Measurements from ENCODE around the gene IRX1.

The IRX1 gene

DNA sequence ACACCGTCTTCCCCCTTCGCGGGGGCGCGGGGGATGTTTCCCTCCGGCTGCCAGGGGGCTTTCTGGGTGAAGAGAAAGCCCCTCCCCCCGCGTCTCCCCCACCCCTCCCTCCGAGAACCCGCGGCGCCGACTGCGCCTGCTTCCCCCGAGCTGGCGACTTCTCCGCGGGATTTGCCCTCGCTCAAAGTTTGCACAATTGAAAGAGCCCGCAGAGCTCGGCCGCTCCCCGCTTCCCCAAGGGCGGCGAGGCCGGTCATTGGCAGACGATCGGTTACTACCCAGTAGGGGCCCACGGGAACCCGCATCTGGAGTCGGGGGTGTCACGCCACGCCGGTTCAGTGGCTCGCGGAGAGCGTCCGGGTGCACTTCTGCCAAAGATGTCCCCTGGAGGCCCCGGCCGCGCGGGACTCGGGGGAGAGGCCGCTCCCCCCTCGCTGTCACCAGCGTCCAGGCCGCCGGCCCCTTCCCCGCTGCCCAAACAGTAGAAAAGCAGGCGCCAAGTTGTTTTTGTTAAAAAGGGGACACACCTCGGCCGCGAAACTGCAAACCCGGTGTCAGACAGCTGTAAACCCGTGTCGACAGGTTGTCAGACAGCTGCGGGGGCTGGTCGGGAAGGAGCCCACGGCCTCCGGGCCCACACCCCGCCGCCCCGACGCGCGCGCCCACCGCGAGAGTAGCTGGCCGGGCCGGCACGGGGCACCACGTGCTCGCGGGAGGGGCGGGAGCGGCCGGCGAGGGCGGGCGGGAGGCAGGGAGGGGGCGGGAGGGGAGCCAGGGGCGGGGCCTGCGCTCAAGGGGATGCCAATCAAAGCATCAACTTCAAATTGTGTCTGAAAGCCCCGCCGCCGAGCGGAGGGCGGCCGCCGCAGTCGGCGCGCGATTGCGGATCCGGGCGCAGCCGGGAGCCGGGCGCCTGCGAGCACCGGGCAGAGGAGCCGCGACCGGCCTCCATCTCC lies at the start of gene IRX1:
Gene IRX1, plus strand, starts transcription at position 827 of the 956 bp plus-strand sequence. CDS start 274 bp downstream, outside the sequence.
- no peak for DNase-seq

DNA sequence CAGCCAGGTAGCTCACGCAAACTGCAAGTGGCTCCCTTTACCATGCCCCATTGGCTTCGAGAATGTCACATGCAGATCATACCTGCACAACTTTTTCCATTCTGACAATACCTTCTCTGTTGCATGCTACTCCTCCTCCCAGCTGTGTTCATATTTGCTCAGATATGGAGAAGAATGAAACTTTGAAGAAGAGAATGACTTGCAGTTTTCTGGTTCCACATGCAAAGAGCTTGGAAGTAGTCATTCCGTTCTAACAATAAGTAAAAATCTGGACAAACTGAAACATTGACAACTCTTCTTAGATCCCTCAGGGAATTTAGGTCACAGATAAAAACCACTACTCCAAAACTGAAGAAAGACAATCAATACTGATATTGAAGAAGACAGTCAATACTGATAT lies 49.6 kb upstream of the IRX1 start:
- no peak for DNase-seq

DNA sequence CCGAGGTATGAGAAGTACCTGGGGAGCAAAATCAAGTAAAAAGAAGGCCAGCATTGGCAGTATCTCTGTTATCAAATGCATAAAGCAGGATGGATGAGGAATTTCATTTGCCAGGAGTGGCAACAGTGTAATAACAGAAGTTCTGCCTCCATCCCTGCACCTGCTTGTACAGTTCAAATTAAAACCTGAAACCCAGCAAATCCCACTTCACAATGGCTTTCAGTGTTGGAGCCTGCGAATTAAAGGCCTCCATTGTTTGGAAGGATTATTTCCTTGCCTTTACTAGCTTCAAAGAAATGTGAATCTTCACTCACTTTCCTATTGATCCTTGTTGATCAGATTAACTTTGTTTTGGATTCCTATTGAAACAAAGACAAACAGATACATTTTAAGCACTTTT lies 31.5 kb upstream of the IRX1 start:
- no peak for DNase-seq

DNA sequence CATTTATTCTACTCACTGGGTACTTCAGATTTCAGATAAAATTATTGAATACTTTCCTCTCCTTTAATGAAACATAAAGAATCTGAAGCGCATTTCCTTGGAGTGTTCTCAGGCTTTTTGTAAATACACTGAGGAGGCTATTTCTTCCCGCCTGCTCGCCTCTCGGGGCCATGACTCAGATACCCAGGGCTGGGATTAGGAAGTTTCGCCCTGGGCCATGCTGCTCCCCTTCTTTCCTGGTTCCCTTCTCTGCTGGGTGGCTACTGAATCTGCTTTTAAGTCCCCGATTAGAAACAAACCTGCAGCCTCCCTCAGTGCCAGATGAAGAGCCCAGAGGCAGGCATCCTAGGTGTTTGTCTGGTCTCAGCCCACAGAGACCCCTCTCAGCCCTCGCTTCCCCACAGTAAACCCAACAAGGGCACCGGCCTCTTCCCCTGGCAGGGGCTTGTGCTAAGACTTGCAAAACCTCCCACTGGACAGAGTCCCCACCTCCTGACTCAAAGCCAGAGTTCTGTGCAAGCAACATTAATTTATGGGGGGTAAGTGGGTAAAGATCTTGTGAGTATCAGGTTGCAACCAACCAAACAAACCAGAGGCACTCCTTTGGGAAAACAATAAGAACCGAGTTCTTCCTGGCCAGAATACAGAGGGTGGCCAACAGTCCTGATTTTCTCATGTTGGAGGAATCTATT lies 30.7 kb upstream of the IRX1 start:
- DNase-seq: no peak

DNA sequence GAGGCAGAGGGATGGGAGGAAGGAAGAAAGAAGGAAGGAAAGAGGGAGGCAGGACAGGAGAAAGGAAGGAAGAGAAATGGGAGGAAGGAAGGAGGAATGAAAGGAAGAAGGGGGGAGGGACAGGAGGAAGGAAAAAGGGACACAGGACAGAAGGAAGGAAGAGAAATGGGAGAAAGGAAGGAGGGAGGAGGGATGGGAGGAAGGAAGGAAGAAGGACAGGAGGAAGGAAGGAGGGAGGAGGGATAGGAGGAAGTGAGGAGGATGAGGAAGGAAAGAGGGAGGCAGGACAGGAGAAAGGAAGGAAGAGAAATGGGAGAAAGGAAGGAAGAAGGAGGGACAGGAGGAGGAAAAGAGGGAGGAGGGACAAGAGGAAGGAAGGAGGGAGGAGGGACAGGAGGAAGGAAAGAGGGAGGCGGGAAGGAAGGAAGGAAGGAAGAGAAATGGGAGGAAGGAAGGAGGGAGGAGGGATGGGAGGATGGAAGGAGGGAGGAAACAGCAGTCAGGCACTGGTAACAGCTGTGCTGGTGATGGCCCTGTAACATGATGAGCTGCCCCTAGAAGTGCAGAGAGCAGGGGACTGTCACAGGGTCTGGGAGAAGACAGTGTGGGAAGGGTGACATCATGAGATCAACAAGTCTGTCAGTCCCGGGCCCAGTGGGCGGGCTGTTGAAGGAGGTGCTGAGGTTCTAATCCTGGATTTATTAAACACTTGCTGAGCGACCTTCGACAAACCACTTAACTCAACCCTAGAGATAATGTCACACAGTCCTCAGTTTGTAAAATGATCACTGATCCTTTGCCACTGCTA lies 10.7 kb upstream of the IRX1 start:
- no peak for DNase-seq

DNA sequence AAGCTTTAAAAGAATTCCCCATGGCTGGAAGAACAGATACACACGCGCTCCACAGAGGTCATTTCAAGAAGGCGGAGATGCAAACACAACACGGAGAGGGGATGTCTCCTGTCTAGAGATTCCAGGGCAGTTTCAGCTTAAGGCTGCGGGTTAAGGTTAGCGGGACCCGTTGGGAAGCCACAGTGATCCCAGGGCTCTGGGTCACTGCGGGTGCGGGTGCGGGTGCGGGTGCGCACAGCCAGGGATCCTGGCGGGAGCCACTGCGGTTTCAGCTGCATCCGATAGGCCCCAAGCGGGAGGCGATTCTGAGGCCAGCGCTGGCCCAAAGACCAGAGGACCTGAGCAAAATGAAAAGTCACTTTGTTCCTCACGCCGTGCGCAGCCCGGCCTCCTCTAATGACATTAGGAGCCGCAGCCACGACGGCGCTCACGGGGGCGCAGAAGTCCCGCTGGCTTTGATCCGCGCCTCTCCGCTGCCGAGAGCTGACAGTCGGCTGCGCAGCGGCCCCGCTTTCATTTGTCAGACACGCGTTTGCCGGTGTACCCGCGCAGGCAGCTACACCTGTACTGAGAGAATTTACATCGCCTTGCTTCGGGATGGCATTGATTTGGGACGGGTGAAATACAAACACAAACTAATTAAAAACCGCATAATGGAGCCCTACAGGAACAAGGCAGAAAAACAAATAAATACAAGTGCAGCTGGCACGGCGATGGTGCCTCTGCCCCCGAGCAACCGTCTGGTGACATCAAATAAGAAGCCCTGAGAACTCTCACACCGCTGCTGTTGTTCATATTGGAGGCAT lies 5.3 kb upstream of the IRX1 start:
- DNase-seq: no peak

DNA sequence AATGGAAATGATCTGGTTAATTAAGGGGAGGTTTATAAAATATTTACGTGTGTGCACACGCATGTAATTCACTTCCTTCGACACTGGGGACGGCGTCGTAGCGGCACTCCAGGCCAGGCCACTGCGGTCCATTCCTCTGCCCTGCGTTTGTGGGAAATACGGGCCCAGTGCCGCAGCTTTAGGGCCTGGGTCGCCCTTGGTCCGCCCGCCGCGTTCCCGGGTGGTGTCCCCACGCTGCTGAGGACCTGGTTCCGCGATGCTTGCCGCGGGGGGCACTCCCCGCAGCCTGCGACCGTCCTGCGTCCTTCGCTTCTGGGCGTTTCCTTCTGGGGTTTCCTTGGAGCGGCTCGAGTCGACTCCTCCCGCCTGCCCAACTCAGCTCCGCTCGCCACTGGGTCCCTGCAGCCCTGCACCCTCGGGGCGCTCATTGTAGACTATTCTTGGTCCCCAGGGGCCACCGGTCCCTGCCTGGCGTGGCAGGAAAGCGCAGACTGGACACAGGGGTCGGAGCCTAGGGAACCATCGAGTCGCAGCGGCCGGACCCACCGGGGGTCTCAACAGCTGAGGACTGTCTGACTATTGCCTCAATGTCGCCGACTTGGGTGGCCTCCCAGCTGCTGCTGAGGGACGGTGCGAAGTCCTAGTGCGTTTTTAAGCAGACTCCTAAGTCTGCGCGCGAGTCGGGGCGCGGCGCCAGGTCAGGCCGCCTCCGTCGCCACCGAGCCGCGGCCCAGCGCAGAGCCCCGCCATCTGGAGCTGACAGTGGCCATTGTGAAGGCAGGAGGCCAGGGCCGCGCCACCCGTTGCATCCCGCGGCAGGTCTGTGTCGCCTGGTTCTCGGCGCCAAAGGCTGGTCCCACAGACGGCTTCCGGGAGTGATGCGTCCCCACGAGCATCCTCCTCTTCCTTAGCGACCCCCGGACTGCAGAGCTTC lies 4.4 kb upstream of the IRX1 start:
- no peak for DNase-seq

DNA sequence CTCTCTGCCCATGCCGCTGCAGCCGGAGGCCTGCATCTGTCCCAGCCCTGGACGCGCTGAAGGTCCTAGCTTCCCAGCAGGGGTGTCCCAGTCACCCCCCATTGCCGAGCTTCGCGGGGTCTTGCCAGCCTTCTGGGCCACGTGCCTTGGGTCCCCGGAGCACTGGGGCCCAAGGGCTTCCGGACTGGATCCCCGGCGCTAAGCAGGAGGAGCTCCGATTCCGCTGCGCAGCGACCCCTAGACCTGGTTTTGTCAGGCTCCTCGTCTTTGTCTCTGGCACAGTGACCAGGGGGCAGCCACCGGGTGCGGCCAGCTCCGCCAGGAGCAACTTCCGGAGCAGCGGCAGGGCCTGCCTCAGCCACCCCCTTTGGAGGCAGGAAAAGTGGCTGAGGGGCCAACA lies 3.3 kb upstream of the IRX1 start:
- no peak for DNase-seq

DNA sequence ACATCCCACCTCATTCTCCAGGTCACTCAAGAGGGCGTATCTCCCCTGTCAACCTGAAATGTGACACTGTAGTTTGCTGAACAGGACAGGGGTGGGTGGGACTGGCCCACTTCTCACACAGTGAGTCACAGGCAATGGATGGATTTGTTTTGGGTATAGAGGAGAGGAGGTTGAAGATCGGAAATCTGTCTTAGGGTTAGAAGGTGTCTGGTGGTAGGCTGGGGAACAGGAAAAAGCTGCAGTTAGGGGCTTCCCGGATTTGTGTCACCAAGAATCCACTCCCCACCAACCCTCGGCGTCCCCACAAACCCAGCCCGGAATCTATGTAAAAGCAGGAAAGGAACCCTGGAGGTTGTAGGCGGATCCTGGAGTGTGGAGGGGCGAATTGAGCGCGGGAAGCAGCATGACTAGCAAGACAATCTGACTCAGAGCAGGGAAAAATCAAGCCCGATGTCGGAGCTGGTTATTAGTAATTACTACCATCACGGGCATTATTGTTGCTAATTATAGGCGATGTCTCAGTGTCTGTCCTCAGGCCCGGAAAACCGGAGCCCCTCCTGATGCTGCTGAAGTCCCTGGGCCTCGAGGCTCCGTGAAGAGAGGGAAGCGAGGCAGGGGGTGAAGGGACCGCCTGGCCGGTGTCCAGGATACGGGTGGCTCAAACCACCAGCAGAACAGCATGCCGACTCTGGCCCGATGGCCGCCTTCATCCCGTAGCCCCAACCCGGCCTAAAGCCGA lies 1.7 kb upstream of the IRX1 start:
- DNase-seq: no peak

DNA sequence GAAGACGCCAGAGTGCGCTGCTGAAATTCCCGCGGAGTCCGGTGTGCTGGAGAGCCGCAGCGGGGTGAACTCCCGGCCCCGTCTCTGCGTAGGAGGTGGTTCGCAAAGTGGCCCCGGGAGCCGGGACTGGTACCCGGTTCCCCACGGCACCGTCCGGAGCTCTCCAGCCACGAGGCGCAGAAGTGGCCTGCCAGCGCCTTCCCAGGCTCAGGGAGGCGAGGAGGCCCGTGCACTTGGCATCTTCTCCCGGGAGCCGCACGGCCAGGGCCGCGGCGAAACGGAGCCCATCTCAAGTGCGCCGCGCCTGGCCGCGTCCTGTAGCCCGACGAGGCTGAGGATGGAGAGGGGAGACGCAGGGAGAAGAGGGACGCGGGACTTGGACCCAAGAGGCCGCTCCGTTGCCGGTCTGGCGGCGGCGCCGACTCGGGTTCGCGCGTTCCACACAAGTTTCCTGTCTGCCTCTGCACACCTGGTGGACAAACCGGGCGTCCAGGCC lies 1.1 kb upstream of the IRX1 start:
- DNase-seq: no peak

DNA sequence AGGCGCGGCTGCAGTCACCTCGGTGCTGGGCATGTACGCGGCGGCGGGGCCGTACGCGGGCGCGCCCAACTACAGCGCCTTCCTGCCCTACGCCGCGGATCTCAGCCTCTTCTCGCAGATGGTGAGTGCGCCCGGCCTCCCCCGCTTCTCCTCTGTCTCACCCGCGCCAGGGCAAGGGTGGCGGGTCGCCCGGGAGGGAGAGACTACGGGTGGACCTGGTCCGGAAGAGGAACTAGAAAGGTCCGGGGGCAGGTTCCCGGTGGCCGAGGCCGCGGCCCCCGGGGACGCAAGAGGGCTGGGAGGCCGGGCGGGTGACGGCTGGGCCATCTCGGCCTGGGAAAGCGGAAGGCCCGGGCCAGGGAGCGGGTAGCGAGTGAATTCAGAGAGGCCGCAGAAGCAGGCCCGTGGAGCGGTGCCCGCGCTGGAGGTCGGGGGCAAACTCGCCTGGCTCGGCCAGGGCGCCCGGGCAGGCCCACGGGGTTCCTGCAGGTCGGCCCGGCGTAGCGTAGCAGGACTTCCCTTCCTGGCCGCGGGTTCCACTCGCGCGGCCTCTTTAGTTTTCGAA lies 711 bp downstream of the IRX1 start:
- no peak for DNase-seq

DNA sequence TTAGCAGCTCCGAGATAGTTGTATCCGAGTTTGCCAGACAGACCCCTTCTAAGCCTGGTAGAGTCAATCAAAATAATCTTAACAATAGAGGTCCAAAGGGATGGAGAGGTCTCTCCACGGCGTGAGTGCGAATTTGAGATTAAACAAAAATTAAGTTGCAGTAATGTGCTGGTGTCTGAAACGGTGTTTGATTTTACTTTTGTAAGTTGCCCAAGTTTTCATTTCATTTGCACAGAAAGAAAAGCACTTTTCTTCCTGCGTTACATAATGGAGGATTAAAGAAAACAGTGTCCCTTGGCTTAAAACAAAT lies 1.2 kb downstream of the IRX1 start:
- no peak for DNase-seq

DNA sequence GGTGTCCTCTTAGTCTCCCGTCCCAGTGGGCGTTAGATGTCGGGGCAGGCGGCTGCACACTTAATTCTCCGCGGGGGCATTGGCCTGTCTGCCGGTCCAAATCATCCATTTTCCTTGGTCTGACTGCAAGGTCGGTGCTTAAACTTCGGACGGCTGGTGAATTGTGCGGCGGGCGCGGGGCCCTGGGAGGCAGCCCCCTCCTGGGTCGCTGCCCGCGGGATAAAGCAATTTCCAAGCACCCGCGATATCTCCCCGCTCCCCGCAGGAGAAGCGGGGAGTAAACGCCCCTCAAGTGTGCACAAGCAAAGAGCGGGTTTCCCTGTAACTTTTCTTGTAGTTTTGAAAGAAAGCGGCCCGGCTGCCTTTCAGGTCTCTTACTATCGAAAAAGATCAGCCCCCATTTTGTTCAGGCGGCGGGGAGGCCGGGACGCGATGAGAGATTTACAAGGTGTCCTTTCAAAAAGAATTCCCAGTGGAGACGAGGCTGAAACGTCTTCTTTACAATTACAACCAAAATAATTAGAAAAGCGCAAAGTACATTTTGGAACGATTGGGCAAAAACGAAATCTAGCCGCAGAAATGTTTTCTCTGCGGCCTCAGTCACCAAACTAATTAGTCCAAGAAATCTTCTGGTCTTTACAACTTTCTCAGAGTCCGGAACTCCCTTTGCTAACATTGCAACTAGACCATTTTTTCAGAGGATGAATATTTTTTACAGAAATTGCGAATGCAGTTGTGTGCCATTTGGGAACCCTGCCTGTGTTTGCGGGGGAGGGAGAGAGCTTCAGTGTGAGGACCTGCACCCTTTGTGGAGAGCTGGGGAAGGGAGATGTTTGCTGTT lies 1.8 kb downstream of the IRX1 start:
- DNase-seq: no peak

DNA sequence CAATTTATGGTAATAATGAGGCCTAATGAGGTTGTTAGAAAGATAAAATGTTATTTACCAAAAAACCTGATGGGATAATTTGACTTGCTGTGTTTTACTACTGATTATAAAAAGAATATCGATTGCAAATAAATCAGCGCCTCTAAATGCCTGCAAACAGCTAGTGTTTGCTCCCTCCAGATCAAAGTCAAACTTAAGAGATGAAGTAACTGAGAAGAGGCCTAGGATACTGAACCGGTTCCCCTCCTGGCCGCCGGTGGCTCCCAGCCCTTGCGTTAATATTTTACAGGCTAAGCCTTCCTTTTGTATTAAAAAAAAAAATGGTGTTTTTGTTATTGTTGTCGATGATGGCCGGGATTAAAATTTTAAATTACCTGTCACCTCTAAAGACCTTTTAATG lies 2.6 kb downstream of the IRX1 start:
- no peak for DNase-seq

DNA sequence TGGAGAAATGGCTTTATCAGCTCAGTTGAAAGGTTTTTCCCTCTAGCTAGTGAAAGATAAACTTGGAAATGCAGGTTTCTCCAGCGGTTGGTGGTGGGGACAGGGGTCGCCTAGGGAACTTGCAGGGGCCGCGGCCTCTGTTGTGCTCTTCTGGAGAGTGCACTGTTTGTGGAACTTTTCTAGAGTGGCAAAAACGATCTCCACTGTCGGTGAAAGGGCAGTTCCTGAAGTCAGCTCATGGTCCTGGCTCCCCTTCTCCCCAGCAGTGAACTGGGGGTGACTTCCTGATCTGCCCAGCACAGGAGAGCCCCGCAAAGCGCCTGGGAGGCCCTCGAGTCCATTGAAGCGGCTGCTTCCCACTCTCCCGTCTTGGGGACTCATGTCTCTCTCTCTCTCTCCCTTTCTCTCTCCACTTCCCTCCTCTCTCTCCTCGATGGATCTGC lies 3.2 kb downstream of the IRX1 start:
- DNase-seq: no peak

DNA sequence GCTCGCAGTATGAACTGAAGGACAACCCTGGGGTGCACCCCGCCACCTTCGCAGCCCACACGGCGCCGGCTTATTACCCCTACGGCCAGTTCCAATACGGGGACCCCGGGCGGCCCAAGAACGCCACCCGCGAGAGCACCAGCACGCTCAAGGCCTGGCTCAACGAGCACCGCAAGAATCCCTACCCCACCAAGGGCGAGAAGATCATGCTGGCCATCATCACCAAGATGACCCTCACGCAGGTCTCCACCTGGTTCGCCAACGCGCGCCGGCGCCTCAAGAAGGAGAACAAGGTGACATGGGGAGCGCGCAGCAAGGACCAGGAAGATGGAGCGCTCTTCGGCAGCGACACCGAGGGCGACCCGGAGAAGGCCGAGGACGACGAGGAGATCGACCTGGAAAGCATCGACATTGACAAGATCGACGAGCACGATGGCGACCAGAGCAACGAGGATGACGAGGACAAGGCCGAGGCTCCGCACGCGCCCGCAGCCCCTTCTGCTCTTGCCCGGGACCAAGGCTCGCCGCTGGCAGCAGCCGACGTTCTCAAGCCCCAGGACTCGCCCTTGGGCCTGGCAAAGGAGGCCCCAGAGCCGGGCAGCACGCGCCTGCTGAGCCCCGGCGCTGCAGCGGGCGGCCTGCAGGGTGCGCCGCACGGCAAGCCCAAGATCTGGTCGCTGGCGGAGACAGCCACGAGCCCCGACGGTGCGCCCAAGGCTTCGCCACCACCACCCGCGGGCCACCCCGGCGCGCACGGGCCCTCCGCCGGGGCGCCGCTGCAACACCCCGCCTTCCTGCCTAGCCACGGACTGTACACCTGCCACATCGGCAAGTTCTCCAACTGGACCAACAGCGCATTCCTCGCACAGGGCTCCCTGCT lies 3.8 kb downstream of the IRX1 start:
- no peak for DNase-seq

DNA sequence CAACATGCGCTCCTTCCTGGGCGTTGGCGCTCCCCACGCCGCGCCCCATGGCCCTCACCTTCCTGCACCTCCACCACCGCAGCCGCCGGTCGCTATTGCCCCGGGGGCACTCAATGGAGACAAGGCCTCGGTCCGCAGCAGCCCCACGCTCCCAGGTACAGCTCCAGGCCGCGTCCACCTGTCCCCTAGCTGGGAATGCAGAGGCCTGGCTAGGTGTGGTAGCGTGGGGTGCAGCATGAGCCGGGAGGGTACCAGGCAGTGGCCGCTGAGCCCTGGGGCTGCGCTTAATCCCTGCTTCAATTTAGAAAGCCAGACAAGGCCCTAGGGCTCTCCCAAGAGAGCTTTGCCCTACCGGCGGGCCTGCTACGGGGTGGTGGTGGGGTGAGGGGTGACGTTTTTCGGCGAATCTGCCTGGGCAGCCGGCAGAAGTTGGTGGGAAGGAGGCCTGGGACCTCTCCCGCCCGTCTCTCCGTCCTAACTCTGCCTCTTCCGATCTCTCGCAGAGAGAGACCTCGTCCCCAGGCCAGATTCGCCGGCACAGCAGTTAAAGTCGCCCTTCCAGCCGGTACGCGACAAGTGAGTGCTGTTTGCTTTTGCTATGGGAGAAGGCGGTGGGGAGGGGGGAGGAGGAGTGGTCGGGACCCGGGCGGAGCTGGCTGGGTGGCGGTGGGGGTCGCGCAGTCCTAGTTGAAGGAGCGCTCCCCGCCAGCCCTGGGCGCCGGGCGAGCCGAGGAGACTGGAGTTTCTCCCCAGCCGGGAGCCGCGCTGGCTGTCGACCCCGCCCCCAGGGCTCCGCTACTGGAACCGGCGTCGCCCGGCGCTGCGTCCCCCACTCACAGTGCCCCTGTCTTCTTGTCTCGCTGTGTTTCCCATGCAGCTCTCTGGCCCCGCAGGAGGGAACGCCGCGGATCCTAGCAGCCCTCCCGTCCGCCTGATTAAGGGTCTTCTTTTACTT lies 4.8 kb downstream of the IRX1 start:
- DNase-seq: no peak
